ENCODE measurements around the gene TRAK1. TPM values are rescaled to one million over a fixed set of nuclear protein-coding genes. Genes with fewer than 3 reads are reported as not detected.

The TRAK1 gene
- total and polyA plus RNA-seq, 2 of the 4 experiments (the other 2 are of a cell fraction): 25.6 to 28.1 TPM

GRCh38 chr3:42228796-42229195 is 137.6 kb downstream of the TRAK1 start:
- Histone ChIP-seq H2BK5ac (ENCODE audit: low read depth, low read length, poor library complexity, severe bottlenecking) (no peak overlapping the region), H3K4me1 (ENCODE audit: control insufficient read depth, insufficient read depth, low read length) (peaks cover 8% of the 10 kb centered on the region), H3K9ac (ENCODE audit: low read depth, low read length) (no peak overlapping the region), H2AK5ac (ENCODE audit: low read depth, low read length) (no peak overlapping the region), H3K18ac (ENCODE audit: low read depth, low read length) (no peak overlapping the region), H3K79me1 (ENCODE audit: low read depth in 1 of 2, low read length in 2 of 2) (no peaks in the 10 kb centered on the region), H3K4ac (ENCODE audit: low read depth, low read length) (no peak overlapping the region), H3K9me1 (ENCODE audit: insufficient read depth, low read length) (peaks cover 6% of the 10 kb centered on the region), H3K23ac (ENCODE audit: low read depth, low read length) (no peak overlapping the region), H4K8ac (ENCODE audit: low read depth in 2 of 2, low read length in 2 of 2) (no peak overlapping the region), H4K91ac (ENCODE audit: insufficient read depth, low read depth, low read length) (no peak overlapping the region), H3K27ac (ENCODE audit: insufficient read depth, low read length) (no peak overlapping the region), H2BK20ac (ENCODE audit: low read depth, low read length) (no peak overlapping the region), H2AK9ac (replicated peaks; ENCODE audit: low read depth, low read length, poor library complexity) (no peak overlapping the region), H3K14ac (replicated peaks; ENCODE audit: low read depth, low read length) (no peak overlapping the region), H3K4me2 (ENCODE audit: low read depth, low read length) (no peak overlapping the region), H4K20me1 (ENCODE audit: insufficient read depth, low read length) (no peaks in the 10 kb centered on the region), H3K56ac (ENCODE audit: extremely low read depth, insufficient read depth, low read length) (no peak overlapping the region), H2AFZ (replicated peaks; ENCODE audit: low read length, poor library complexity) (no peak overlapping the region), H4K5ac (ENCODE audit: low read depth, low read length) (no peak overlapping the region), H3K4me3 (ENCODE audit: insufficient read depth, low read depth, low read length) (no peak overlapping the region), H2BK120ac (ENCODE audit: low read depth, low read length) (no peak overlapping the region), H3K27me3 (ENCODE audit: control insufficient read depth, insufficient read depth, low read length) (peaks cover 9% of the 10 kb centered on the region; the same call in 1 of the 2 replicates), H3K36me3 (ENCODE audit: control insufficient read depth, insufficient read depth, low read length) (peaks cover 4% of the 10 kb centered on the region), H2BK15ac (ENCODE audit: low read depth, low read length) (no peak overlapping the region), H3K9me3 (ENCODE audit: control insufficient read depth, insufficient read depth, low read length) (no peaks in the 10 kb centered on the region)
- ChIA-PET POLR2A (ENCODE audit: unreplicated experiment) (no interaction called here), CTCF (interaction anchor here (1.4 to 1.7 kb wide), 3 partner anchors 10 to 215 kb away, joined by 3 to 13 read pairs (median 4); no protein-coding TSS in a partner anchor)
- no TSS peak for BruUV-seq (replicated peaks)
- no CpG with 5 or more reads among the region's 5 CpGs for WGBS, 2 experiments (ENCODE audit: extremely low coverage in 2 of 2, insufficient read length in 1 of 2)
- no peak for ATAC-seq (ENCODE audit: low read depth)
- DNase-seq: peak; percentile 16
- dilution Hi-C loops (cut with HindIII; ENCODE audit: low sequenced_read_pairs, unreplicated experiment) (no loop called here), intact Hi-C loops (cut with micrococcal nuclease) (loop anchor here (2.0 to 5.0 kb wide), 2 partner anchors 111 to 334 kb away; no protein-coding TSS in a partner anchor), in situ Hi-C loops (cut with MboI; ENCODE audit: low sequenced_read_pairs) (loop anchor here (10.0 kb wide), 1 partner anchor 216 kb away; no protein-coding TSS in a partner anchor)
- no peak for TF ChIP-seq NFE2L2 (IDR thresholded peaks at IDR 0.05; ENCODE audit: low read depth, low read length)
- TF ChIP-seq BHLHE40 (IDR thresholded peaks at IDR 0.05; ENCODE audit: low read depth, low read length): no peak
- TF ChIP-seq POLR2A (IDR thresholded peaks at IDR 0.05; ENCODE audit: low read depth, low read length): no peak
- TF ChIP-seq CTCF (conservative IDR thresholded peaks at IDR 0.05; ENCODE audit: low read depth, low read length): peak; percentile 34
- no peak for TF ChIP-seq CHD1 (IDR thresholded peaks at IDR 0.05; ENCODE audit: low read depth, low read length)
- TF ChIP-seq USF2 (IDR thresholded peaks at IDR 0.05; ENCODE audit: low read depth, low read length): no peak
- no peak; the same call in 1 of the 2 replicates for TF ChIP-seq SMC3 (IDR thresholded peaks at IDR 0.05; ENCODE audit: low read depth, low read length)
- no peak for TF ChIP-seq FOS (IDR thresholded peaks at IDR 0.05; ENCODE audit: low read depth, low read length)
- TF ChIP-seq ELK1 (IDR thresholded peaks at IDR 0.05; ENCODE audit: borderline replicate concordance, low read depth, low read length): no peak
- TF ChIP-seq RAD21 (IDR thresholded peaks at IDR 0.05; ENCODE audit: low read length): peak; percentile 42
- no peak for TF ChIP-seq RCOR1 (IDR thresholded peaks at IDR 0.05; ENCODE audit: insufficient replicate concordance, low read length)
- TF ChIP-seq MAZ (IDR thresholded peaks at IDR 0.05; ENCODE audit: borderline replicate concordance, low read depth, low read length): no peak
- TF ChIP-seq MXI1 (IDR thresholded peaks at IDR 0.05; ENCODE audit: borderline replicate concordance, low read depth, low read length): no peak
- TF ChIP-seq RFX5 (IDR thresholded peaks at IDR 0.05; ENCODE audit: low read depth, low read length): no peak
- TF ChIP-seq MAFK (IDR thresholded peaks at IDR 0.05; ENCODE audit: low read depth, low read length): no peak
- no peak for TF ChIP-seq CEBPB (IDR thresholded peaks at IDR 0.05; ENCODE audit: low read depth, low read length)
